Cerebellar cortex (tissue), 1 donor: Measurements from ENCODE around the gene DNAJB13.

Source experiments
- DNase-seq: peaks from one replicate; pipeline ENCODE4 v3.0.0-alpha.2; 2015; ENCODE audit warnings: low spot score

Gene DNAJB13

GRCh38 chr11:74000307-74001133 is 49.7 kb downstream of the DNAJB13 start:
- no peak for DNase-seq

- DNase-seq = no peak
Observed at GRCh38 chr11:74001822-74002286, 51.0 kb downstream of the DNAJB13 start.

- no peak for DNase-seq
Observed at GRCh38 chr11:74002832-74003231, 52.0 kb downstream of the DNAJB13 start.

GRCh38 chr11:74004046-74004695 is 53.3 kb downstream of the DNAJB13 start:
- DNase-seq = no peak

- DNase-seq = no peak
Observed at GRCh38 chr11:74004759-74005615, 54.2 kb downstream of the DNAJB13 start.

GRCh38 chr11:74005721-74006517 is 55.1 kb downstream of the DNAJB13 start:
- no peak for DNase-seq

- no peak for DNase-seq
Observed at GRCh38 chr11:74006743-74007304, 56.0 kb downstream of the DNAJB13 start.

GRCh38 chr11:74007691-74008372 is 57.0 kb downstream of the DNAJB13 start:
- no peak for DNase-seq

GRCh38 chr11:74008373-74009229 is 57.8 kb downstream of the DNAJB13 start, which contains the start of gene UCP3:
TSS of gene UCP3 (minus strand) at chr11:74009085. CDS start at chr11:74007042, 2,043 bp downstream.
- no peak for DNase-seq

GRCh38 chr11:74009230-74009547 is 58.4 kb downstream of the DNAJB13 start:
- no peak for DNase-seq

- DNase-seq = no peak
Observed at GRCh38 chr11:74009675-74010305, 59.0 kb downstream of the DNAJB13 start.

- DNase-seq = no peak
Observed at GRCh38 chr11:74010306-74011300, 59.8 kb downstream of the DNAJB13 start.

- no peak for DNase-seq
Observed at GRCh38 chr11:74011360-74012073, 60.7 kb downstream of the DNAJB13 start.

- no peak for DNase-seq
Observed at GRCh38 chr11:74012074-74012809, 61.4 kb downstream of the DNAJB13 start.

GRCh38 chr11:74013141-74013540 is 62.3 kb downstream of the DNAJB13 start:
- DNase-seq = no peak

- no peak for DNase-seq
Observed at GRCh38 chr11:74014880-74015279, 64.1 kb downstream of the DNAJB13 start.
